Neural progenitor cell (in vitro differentiated cells): ENCODE data around the gene SH3BP2. TPM values are rescaled to one million over a fixed set of nuclear protein-coding genes. Genes with fewer than 3 reads are reported as not detected.

Experiments
- DNase-seq: peaks from one replicate; pipeline ENCODE4 v3.0.0-alpha.2; 2016; ENCODE audit warnings: low spot score
- H2AFZ ChIP-seq: fragments of 200-600 bp; sonication (generic); replicated peaks from 2 replicates; pipeline ENCODE4 v1.6.1; 2016; ENCODE audit warnings: antibody characterized with exemption
- H3F3A ChIP-seq: fragments of 200-600 bp; sonication (generic); 2 replicates; pipeline ENCODE4 v1.6.1; 2016; ENCODE audit warnings: antibody characterized with exemption, low read depth
- H3K27ac ChIP-seq: fragments of 200-600 bp; sonication (generic); 2 replicates; pipeline ENCODE4 v1.5.1; 2016; ENCODE audit warnings: mild to moderate bottlenecking
- H3K27me3 ChIP-seq: fragments of 200-600 bp; sonication (generic); 2 replicates; pipeline ENCODE4 v1.6.1; 2016; ENCODE audit warnings: mild to moderate bottlenecking, moderate library complexity
- H3K36me3 ChIP-seq: fragments of 200-600 bp; sonication (generic); 2 replicates; pipeline ENCODE4 v1.5.1; 2016
- H3K4me1 ChIP-seq: fragments of 200-600 bp; sonication (generic); 2 replicates; pipeline ENCODE4 v1.6.1; 2016; ENCODE audit warnings: mixed run types
- H3K4me2 ChIP-seq: fragments of 200-600 bp; sonication (generic); 2 replicates; pipeline ENCODE4 v1.6.1; 2016
- H3K4me3 ChIP-seq: fragments of 200-600 bp; sonication (generic); 2 replicates; pipeline ENCODE4 v1.5.1; 2016
- H3K79me2 ChIP-seq: fragments of 200-600 bp; sonication (generic); 2 replicates; pipeline ENCODE4 v1.6.1; 2016; ENCODE audit warnings: low read depth
- H3K9ac ChIP-seq: fragments of 200-600 bp; sonication (generic); 2 replicates; pipeline ENCODE4 v1.6.1; 2016
- H3K9me3 ChIP-seq: fragments of 200-600 bp; sonication (generic); 2 replicates; pipeline ENCODE4 v1.5.1; 2016; ENCODE audit warnings: low read depth
- H4K20me1 ChIP-seq: fragments of 200-600 bp; sonication (generic); 2 replicates; pipeline ENCODE4 v1.6.1; 2016; ENCODE audit warnings: low read depth
- H3K27ac Mint-ChIP-seq: 3 replicates; pipeline ENCODE4 v1.8.0; 2021; ENCODE audit warnings: mixed read lengths
- H3K27me3 Mint-ChIP-seq: 2 replicates; pipeline ENCODE4 v1.8.0; 2022; ENCODE audit warnings: low read depth, mild to moderate bottlenecking, inconsistent platforms, moderate library complexity, mixed read lengths; ENCODE audit not compliant: insufficient read depth
- H3K36me3 Mint-ChIP-seq: 3 replicates; pipeline ENCODE4 v1.8.0; 2021; ENCODE audit warnings: mixed read lengths
- H3K4me1 Mint-ChIP-seq: 3 replicates; pipeline ENCODE4 v1.8.0; 2021; ENCODE audit warnings: mixed read lengths
- H3K4me3 Mint-ChIP-seq: 3 replicates; pipeline ENCODE4 v1.8.0; 2021; ENCODE audit warnings: mild to moderate bottlenecking, moderate library complexity, mixed read lengths
- H3K9me3 Mint-ChIP-seq: 3 replicates; pipeline ENCODE4 v1.8.0; 2020; ENCODE audit warnings: mixed read lengths
- CTCF ChIP-seq: fragments of 200-600 bp; sonication (generic); IDR thresholded peaks from 2 replicates; pipeline ENCODE4 v1.5.1; 2017; ENCODE audit warnings: antibody characterized with exemption, mild to moderate bottlenecking
- EZH2 ChIP-seq: fragments of 200-600 bp; sonication (generic); IDR thresholded peaks from 2 replicates; pipeline ENCODE4 v1.6.1; 2017; ENCODE audit warnings: antibody characterized with exemption, mild to moderate bottlenecking, moderate library complexity
- EZH2phosphoT487 ChIP-seq: fragments of 200-600 bp; sonication (generic); IDR thresholded peaks from 2 replicates; pipeline ENCODE4 v1.6.1; 2017; ENCODE audit warnings: antibody characterized with exemption
- total RNA-seq: library from RNA; depleted of rRNA; stranded (reverse); fragments of >200 nt; gene quantifications from 2 replicates; pipeline ENCODE4 v1.2.3, GENCODE V29; 2015; ENCODE audit warnings: low replicate concordance

The SH3BP2 gene
- total RNA-seq, 1 donor from 2014 or later = 11.8 TPM

- Histone ChIP-seq H3K79me2 (peaks cover 43% of the 10 kb centered on the region), H3K27me3 (no peaks in the 10 kb centered on the region), H3K4me2 (peak within 1 kb of the TSS; percentile 95), H3K9ac (peak within 1 kb of the TSS; percentile 86), H3K36me3 (peaks cover 3% of the 10 kb centered on the region), H3K4me3 (peak within 1 kb of the TSS; percentile 92), H2AFZ (peak within 1 kb of the TSS; percentile 80), H3K9me3 (no peaks in the 10 kb centered on the region), H3F3A (peaks cover 18% of the 10 kb centered on the region), H3K4me1 (peaks cover 5% of the 10 kb centered on the region), H3K27ac (peak within 1 kb of the TSS; percentile 9), H4K20me1 (peaks cover 39% of the 10 kb centered on the region)
- Mint-ChIP-seq H3K27ac (peak within 1 kb of the TSS; percentile 26), H3K4me1 (peaks cover 35% of the 10 kb centered on the region), H3K4me3 (peak within 1 kb of the TSS; percentile 96), H3K27me3 (no peaks in the 10 kb centered on the region), H3K9me3 (peaks cover 7% of the 10 kb centered on the region), H3K36me3 (peaks cover 5% of the 10 kb centered on the region)
- peak; percentile 96 for DNase-seq
- no peak for TF ChIP-seq CTCF
- no peak for TF ChIP-seq EZH2phosphoT487
- TF ChIP-seq EZH2 = no peak
Measured at GRCh38 chr4:2843263-2843940, 50.5 kb downstream of the SH3BP2 start, which contains the start of gene ADD1. TSS of gene ADD1 (plus strand) at chr4:2843844. CDS start at chr4:2875916, 32,072 bp downstream.

DNA sequence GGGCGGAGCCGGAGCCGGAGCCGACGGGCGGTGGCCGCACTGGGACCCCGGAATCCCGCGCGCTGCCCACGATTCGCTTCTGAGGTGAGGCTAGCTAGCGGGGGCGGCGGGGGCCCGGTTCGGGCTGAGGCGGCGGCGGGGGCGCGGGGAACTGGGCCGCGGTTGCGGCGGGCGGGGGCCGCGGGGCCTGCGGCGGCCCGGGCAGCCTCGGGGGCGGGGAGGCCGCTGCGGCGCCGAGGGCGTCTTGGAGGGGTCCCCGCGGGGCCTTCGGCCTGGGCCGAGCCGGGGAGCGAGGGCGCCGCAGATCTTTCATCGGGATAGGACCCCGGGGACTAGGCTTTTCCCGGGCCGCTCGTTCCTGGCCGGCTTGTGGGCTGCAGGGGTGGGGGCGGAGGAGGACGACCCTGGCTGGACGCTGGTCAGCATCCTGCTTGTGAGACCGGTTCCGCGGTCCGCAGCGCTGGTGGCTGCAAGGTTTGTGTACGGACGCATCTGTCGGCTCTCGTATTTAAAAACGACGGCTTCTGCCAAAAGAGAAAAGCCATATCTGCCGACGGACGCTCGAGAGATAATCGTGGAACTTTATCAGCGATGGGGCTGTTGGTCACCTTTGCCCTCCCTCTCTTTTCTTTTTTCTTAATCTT lies 51.2 kb downstream of the SH3BP2 start:
- Histone ChIP-seq H3K4me3 (peak overlapping the region; percentile 92), H4K20me1 (peaks cover 46% of the 10 kb centered on the region), H3K4me2 (peak overlapping the region; percentile 95), H3K79me2 (peaks cover 50% of the 10 kb centered on the region), H3K9ac (peak overlapping the region; percentile 86), H3K27me3 (no peaks in the 10 kb centered on the region), H3K9me3 (no peaks in the 10 kb centered on the region), H3K27ac (peak overlapping the region; percentile 9), H2AFZ (peak overlapping the region; percentile 44), H3K4me1 (peaks cover 5% of the 10 kb centered on the region), H3F3A (peaks cover 16% of the 10 kb centered on the region), H3K36me3 (peaks cover 3% of the 10 kb centered on the region)
- peak overlapping the region; percentile 19 for H3K27ac Mint-ChIP-seq
- TF ChIP-seq CTCF = no peak
- TF ChIP-seq EZH2phosphoT487 = no peak
- no peak for TF ChIP-seq EZH2
- H3K9me3 Mint-ChIP-seq = peaks cover 7% of the 10 kb centered on the region
- H3K4me3 Mint-ChIP-seq = peak overlapping the region; percentile 96
- H3K36me3 Mint-ChIP-seq = peaks cover 4% of the 10 kb centered on the region
- DNase-seq = peak; percentile 83
- peaks cover 30% of the 10 kb centered on the region for H3K4me1 Mint-ChIP-seq
- no peaks in the 10 kb centered on the region for H3K27me3 Mint-ChIP-seq

DNA sequence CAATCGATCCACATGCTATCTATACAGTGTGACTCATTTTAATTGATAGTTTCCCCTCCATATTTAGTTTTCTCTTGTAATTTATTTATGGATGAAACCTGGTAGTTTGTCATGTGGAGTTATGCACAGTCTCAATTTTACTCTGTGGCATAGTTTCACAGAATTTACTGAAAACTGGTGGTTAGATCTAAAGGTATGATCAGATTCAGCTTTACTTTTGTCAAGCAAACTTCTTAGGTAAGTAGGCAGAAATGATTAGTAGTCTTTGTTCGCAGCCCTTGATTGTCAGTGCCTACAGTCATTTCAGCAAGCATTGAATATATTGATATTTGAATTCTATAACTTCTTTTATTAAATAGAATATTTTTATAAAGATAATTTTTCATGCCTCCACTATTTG lies 53.3 kb downstream of the SH3BP2 start:
- Mint-ChIP-seq H3K36me3 (peaks cover 4% of the 10 kb centered on the region), H3K27ac (no peak overlapping the region), H3K27me3 (no peaks in the 10 kb centered on the region), H3K9me3 (no peaks in the 10 kb centered on the region), H3K4me3 (no peak overlapping the region), H3K4me1 (peaks cover 38% of the 10 kb centered on the region)
- Histone ChIP-seq H3K4me1 (peaks cover 5% of the 10 kb centered on the region), H3K27ac (no peak overlapping the region), H3K79me2 (peaks cover 69% of the 10 kb centered on the region), H3K9me3 (no peaks in the 10 kb centered on the region), H2AFZ (no peak overlapping the region), H3K4me2 (peak overlapping the region; percentile 95), H3K27me3 (no peaks in the 10 kb centered on the region), H3F3A (peaks cover 22% of the 10 kb centered on the region), H3K9ac (no peak overlapping the region), H3K36me3 (no peaks in the 10 kb centered on the region), H4K20me1 (peaks cover 65% of the 10 kb centered on the region), H3K4me3 (no peak overlapping the region)
- no peak for TF ChIP-seq EZH2
- no peak for TF ChIP-seq CTCF
- TF ChIP-seq EZH2phosphoT487 = no peak
- DNase-seq = no peak
